ENCODE data around the gene PRKAR2B. TPM values are rescaled to one million over a fixed set of nuclear protein-coding genes. Genes with fewer than 3 reads are reported as not detected.
A peak's percentile ranks its signal among the peaks of the same experiment; 100 is the strongest.

The PRKAR2B gene
- total and polyA plus RNA-seq, 2 of the 4 experiments (the other 2 are of a cell fraction): 3.0 to 3.1 TPM

DNA sequence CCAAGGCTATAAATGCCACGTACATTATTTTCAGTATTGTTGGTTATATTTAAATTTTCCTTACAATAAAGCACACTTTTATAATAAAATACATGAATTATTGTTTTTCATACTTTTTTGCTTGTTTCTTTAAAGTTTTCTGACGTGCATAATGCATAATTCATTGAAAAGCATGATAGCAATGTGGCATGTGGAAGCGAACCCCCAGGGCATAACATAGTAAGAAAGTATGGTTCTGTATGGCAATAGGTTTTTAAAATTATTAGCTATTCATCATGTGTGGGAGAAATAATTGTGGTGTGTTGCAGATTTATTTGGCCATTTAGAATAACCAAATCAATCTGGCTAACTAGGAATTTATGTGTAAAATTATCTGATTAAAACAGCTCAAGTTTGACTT is 116.9 kb downstream of the PRKAR2B start:
- Histone ChIP-seq H3K9ac (ENCODE audit: low read depth, low read length) (no peak overlapping the region), H3K18ac (ENCODE audit: low read depth, low read length) (no peak overlapping the region), H3K79me1 (ENCODE audit: low read depth in 1 of 2, low read length in 2 of 2) (no peaks in the 10 kb centered on the region), H3K9me3 (ENCODE audit: control insufficient read depth, insufficient read depth, low read length) (no peaks in the 10 kb centered on the region), H3K4me2 (ENCODE audit: low read depth, low read length) (no peak overlapping the region), H2AFZ (replicated peaks; ENCODE audit: low read length, poor library complexity) (no peak overlapping the region), H3K36me3 (ENCODE audit: control insufficient read depth, insufficient read depth, low read length) (no peaks in the 10 kb centered on the region), H3K4me1 (ENCODE audit: control insufficient read depth, insufficient read depth, low read length) (no peaks in the 10 kb centered on the region), H3K9me1 (ENCODE audit: insufficient read depth, low read length) (no peaks in the 10 kb centered on the region), H2AK5ac (ENCODE audit: low read depth, low read length) (no peak overlapping the region), H3K27ac (ENCODE audit: insufficient read depth, low read length) (peak overlapping the region; percentile 52; the same call in 1 of the 2 replicates), H3K23ac (ENCODE audit: low read depth, low read length) (no peak overlapping the region), H2BK15ac (ENCODE audit: low read depth, low read length) (no peak overlapping the region), H3K4ac (ENCODE audit: low read depth, low read length) (no peak overlapping the region), H2AK9ac (replicated peaks; ENCODE audit: low read depth, low read length, poor library complexity) (no peak overlapping the region), H3K4me3 (ENCODE audit: insufficient read depth, low read depth, low read length) (no peak overlapping the region), H4K20me1 (ENCODE audit: insufficient read depth, low read length) (no peaks in the 10 kb centered on the region), H4K91ac (ENCODE audit: insufficient read depth, low read depth, low read length) (no peak overlapping the region), H2BK20ac (ENCODE audit: low read depth, low read length) (no peak overlapping the region), H4K8ac (ENCODE audit: low read depth in 2 of 2, low read length in 2 of 2) (no peak overlapping the region), H2BK5ac (ENCODE audit: low read depth, low read length, poor library complexity, severe bottlenecking) (peak overlapping the region; percentile 39), H3K27me3 (ENCODE audit: control insufficient read depth, insufficient read depth, low read length) (no peaks in the 10 kb centered on the region), H3K56ac (ENCODE audit: extremely low read depth, insufficient read depth, low read length) (no peak overlapping the region), H4K5ac (ENCODE audit: low read depth, low read length) (no peak overlapping the region), H2BK120ac (ENCODE audit: low read depth, low read length) (no peak overlapping the region), H3K14ac (replicated peaks; ENCODE audit: low read depth, low read length) (no peak overlapping the region)
- WGBS, 2 experiments (ENCODE audit: extremely low coverage in 2 of 2, insufficient read length in 1 of 2): 100% methylated on average over 1 of the region's 3 CpGs; no CpG with 5 or more reads in 1 of the 2 experiments
- TF ChIP-seq, protein P1, sequence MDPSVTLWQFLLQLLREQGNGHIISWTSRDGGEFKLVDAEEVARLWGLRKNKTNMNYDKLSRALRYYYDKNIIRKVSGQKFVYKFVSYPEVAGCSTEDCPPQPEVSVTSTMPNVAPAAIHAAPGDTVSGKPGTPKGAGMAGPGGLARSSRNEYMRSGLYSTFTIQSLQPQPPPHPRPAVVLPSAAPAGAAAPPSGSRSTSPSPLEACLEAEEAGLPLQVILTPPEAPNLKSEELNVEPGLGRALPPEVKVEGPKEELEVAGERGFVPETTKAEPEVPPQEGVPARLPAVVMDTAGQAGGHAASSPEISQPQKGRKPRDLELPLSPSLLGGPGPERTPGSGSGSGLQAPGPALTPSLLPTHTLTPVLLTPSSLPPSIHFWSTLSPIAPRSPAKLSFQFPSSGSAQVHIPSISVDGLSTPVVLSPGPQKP (IDR thresholded peaks at IDR 0.05; ENCODE audit: borderline replicate concordance, low read depth, low read length): no peak
- TF ChIP-seq, protein P2, sequence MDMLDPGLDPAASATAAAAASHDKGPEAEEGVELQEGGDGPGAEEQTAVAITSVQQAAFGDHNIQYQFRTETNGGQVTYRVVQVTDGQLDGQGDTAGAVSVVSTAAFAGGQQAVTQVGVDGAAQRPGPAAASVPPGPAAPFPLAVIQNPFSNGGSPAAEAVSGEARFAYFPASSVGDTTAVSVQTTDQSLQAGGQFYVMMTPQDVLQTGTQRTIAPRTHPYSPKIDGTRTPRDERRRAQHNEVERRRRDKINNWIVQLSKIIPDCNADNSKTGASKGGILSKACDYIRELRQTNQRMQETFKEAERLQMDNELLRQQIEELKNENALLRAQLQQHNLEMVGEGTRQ (IDR thresholded peaks at IDR 0.05; ENCODE audit: low read depth, low read length): no peak
- TF ChIP-seq FOS (IDR thresholded peaks at IDR 0.05; ENCODE audit: low read depth, low read length): no peak
- TF ChIP-seq POLR2A (IDR thresholded peaks at IDR 0.05; ENCODE audit: low read depth, low read length): no peak
- TF ChIP-seq MAZ (IDR thresholded peaks at IDR 0.05; ENCODE audit: borderline replicate concordance, low read depth, low read length): no peak
- no peak for TF ChIP-seq RFX5 (IDR thresholded peaks at IDR 0.05; ENCODE audit: low read depth, low read length)
- intact Hi-C loops (cut with micrococcal nuclease): no loop called here
- ATAC-seq (ENCODE audit: low read depth) (no peak), DNase-seq (no peak)
- in situ Hi-C loops (cut with MboI; ENCODE audit: low sequenced_read_pairs): no loop called here
- dilution Hi-C loops (cut with HindIII; ENCODE audit: low sequenced_read_pairs, unreplicated experiment): no loop called here
- ChIA-PET POLR2A (ENCODE audit: unreplicated experiment) (no interaction called here), CTCF (no interaction called here)
- BruUV-seq (replicated peaks): no TSS peak

All from IMR-90 (cell line).